SK-N-MC (cell line): ENCODE measurements around the gene GRK2.
A peak's percentile ranks its signal among the peaks of the same experiment; 100 is the strongest.

Source experiments
- DNase-seq: peaks from one replicate; pipeline ENCODE4 v3.0.0-alpha.2; 2011; ENCODE audit warnings: low read depth, low spot score
- H3K27ac ChIP-seq: fragments of 200-600 bp; sonication (generic); 2 replicates; pipeline ENCODE4 v1.5.1; 2016; ENCODE audit warnings: mixed run types
- H3K36me3 ChIP-seq: fragments of 200-600 bp; sonication (generic); 2 replicates; pipeline ENCODE4 v1.6.1; 2017; ENCODE audit warnings: antibody characterized with exemption, low read length, mixed read lengths; ENCODE audit not compliant: insufficient read depth
- H3K4me3 ChIP-seq: fragments of 200-600 bp; sonication (generic); 2 replicates; pipeline ENCODE4 v1.5.1; 2016
- H3K9ac ChIP-seq: fragments of 200-600 bp; sonication (generic); 2 replicates; pipeline ENCODE4 v1.8.0; 2017; ENCODE audit warnings: mixed run types, mixed read lengths; ENCODE audit not compliant: insufficient read length
- H3K9me3 ChIP-seq: fragments of 200-600 bp; sonication (generic); 2 replicates; pipeline ENCODE4 v1.6.1; 2017; ENCODE audit warnings: low read depth, mild to moderate bottlenecking, antibody characterized with exemption, low read length, moderate library complexity, mixed read lengths
- EZH2 ChIP-seq: fragments of 200-600 bp; sonication (generic); IDR thresholded peaks from one replicate; pipeline ENCODE4 v1.6.1; 2017; ENCODE audit warnings: antibody characterized with exemption
- FOXP2 ChIP-seq: optimal IDR thresholded peaks from 2 replicates; pipeline ENCODE3; 2011; ENCODE audit warnings: mild to moderate bottlenecking, moderate library complexity; ENCODE audit not compliant: insufficient read depth; ENCODE audit errors: extremely low read length, control extremely low read depth
- POLR2AphosphoS5 ChIP-seq: IDR thresholded peaks from 2 replicates; pipeline ENCODE4 v1.6.1; 2012; ENCODE audit warnings: mild to moderate bottlenecking, low read depth, low read length, borderline replicate concordance

The GRK2 gene

GRCh38 chr11:67265633-67266448 lies 432 bp upstream of the GRK2 start:
- peaks cover 5% of the 10 kb centered on the region; the same call in 1 of the 2 replicates for H3K36me3 ChIP-seq
- H3K4me3 ChIP-seq: peak overlapping the region; percentile 71
- TF ChIP-seq FOXP2 (no peak), POLR2AphosphoS5 (no peak), EZH2 (no peak)
- DNase-seq: no peak
- peak overlapping the region; percentile 44 for H3K9ac ChIP-seq
- no peak overlapping the region for H3K27ac ChIP-seq
- no peaks in the 10 kb centered on the region for H3K9me3 ChIP-seq

GRCh38 chr11:67267188-67268080 lies 1.2 kb downstream of the GRK2 start:
- Histone ChIP-seq H3K36me3 (peaks cover 5% of the 10 kb centered on the region; the same call in 1 of the 2 replicates), H3K9ac (peak overlapping the region; percentile 88), H3K9me3 (no peaks in the 10 kb centered on the region), H3K27ac (peak overlapping the region; percentile 50), H3K4me3 (peak overlapping the region; percentile 89)
- DNase-seq: no peak
- no peak for TF ChIP-seq EZH2
- no peak for TF ChIP-seq POLR2AphosphoS5
- TF ChIP-seq FOXP2: no peak

GRCh38 chr11:67268081-67268961 lies 2.0 kb downstream of the GRK2 start:
- Histone ChIP-seq H3K9me3 (no peaks in the 10 kb centered on the region), H3K36me3 (peaks cover 5% of the 10 kb centered on the region; the same call in 1 of the 2 replicates), H3K9ac (peak overlapping the region; percentile 88), H3K27ac (peak overlapping the region; percentile 96), H3K4me3 (peak overlapping the region; percentile 89)
- TF ChIP-seq FOXP2: no peak
- no peak for TF ChIP-seq POLR2AphosphoS5
- TF ChIP-seq EZH2: no peak
- DNase-seq: no peak

GRCh38 chr11:67268962-67269268 lies 2.6 kb downstream of the GRK2 start:
- peak overlapping the region; percentile 96 for H3K27ac ChIP-seq
- TF ChIP-seq POLR2AphosphoS5 (no peak), FOXP2 (no peak), EZH2 (no peak)

GRCh38 chr11:67269401-67270255 lies 3.4 kb downstream of the GRK2 start:
- peak overlapping the region; percentile 66 for H3K9ac ChIP-seq
- no peak for DNase-seq
- peaks cover 5% of the 10 kb centered on the region; the same call in 1 of the 2 replicates for H3K36me3 ChIP-seq
- H3K9me3 ChIP-seq: no peaks in the 10 kb centered on the region
- H3K27ac ChIP-seq: peak overlapping the region; percentile 96
- TF ChIP-seq FOXP2: no peak
- no peak for TF ChIP-seq POLR2AphosphoS5
- peak overlapping the region; percentile 76 for H3K4me3 ChIP-seq

More at GRCh38 chr11:67268962-67269268, 2.6 kb downstream of the GRK2 start:
- DNase-seq: no peak
- Histone ChIP-seq H3K9ac (no peak overlapping the region), H3K9me3 (no peaks in the 10 kb centered on the region), H3K36me3 (peaks cover 5% of the 10 kb centered on the region; the same call in 1 of the 2 replicates), H3K4me3 (no peak overlapping the region)

- H3K4me3 ChIP-seq: peak overlapping the region; percentile 76
- H3K27ac ChIP-seq: peak overlapping the region; percentile 96
- H3K9me3 ChIP-seq: no peaks in the 10 kb centered on the region
- TF ChIP-seq POLR2AphosphoS5: peak; percentile 34; the same call in 1 of the 2 replicates
- TF ChIP-seq FOXP2: no peak
- peak; percentile 58 for DNase-seq
- peaks cover 5% of the 10 kb centered on the region; the same call in 1 of the 2 replicates for H3K36me3 ChIP-seq
- peak overlapping the region; percentile 66 for H3K9ac ChIP-seq
These were observed 4.3 kb downstream of the GRK2 start for GRCh38 chr11:67270256-67271204.
